NB4 (cell line): ENCODE results near the gene BBS12.

Experiments
- DNase-seq: peaks from one replicate; pipeline ENCODE4 v3.0.0; 2010; ENCODE audit warnings: low read depth
- H3K4me3 ChIP-seq: one replicate; pipeline ENCODE4 v1.5.1; 2011; ENCODE audit warnings: mild to moderate bottlenecking, low read depth, low read length, moderate library complexity
- MYC ChIP-seq: IDR thresholded peaks from 2 replicates; pipeline ENCODE4 v1.6.1; 2011; ENCODE audit warnings: low read depth, low read length
- POLR2A ChIP-seq: IDR thresholded peaks from 2 replicates; pipeline ENCODE4 v1.6.1; 2011; ENCODE audit warnings: mild to moderate bottlenecking; ENCODE audit not compliant: insufficient read length; ENCODE audit errors: extremely low read depth
- TF ChIP-seq, protein P1 (sequence below): IDR thresholded peaks from one replicate; pipeline ENCODE4 v1.5.1; 2012; ENCODE audit warnings: low read depth, low read length
- TF ChIP-seq, protein P2 (sequence below): IDR thresholded peaks from 2 replicates; pipeline ENCODE4 v1.6.1; 2011; ENCODE audit warnings: low read depth, low read length

Gene BBS12

DNA sequence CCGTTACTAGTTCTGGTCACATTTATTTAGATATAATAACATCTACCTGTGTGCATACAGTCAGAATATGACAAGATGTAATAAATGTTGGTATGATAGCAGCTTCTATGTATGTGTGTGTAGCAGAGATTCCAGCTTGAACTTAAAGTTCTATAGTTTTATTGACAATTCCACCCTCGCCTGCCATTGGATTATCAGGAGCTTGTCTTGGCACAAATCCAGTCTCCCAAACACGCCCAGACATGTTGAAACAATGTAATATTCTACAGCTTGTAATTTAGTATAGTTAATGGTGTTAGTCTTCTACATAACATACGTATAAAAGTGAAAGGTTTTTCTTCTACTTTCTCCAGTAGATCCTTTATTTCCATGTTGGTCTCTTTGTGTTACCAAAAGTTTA is 44.4 kb downstream of the BBS12 start:
- no peak for DNase-seq
- TF ChIP-seq, protein P1, sequence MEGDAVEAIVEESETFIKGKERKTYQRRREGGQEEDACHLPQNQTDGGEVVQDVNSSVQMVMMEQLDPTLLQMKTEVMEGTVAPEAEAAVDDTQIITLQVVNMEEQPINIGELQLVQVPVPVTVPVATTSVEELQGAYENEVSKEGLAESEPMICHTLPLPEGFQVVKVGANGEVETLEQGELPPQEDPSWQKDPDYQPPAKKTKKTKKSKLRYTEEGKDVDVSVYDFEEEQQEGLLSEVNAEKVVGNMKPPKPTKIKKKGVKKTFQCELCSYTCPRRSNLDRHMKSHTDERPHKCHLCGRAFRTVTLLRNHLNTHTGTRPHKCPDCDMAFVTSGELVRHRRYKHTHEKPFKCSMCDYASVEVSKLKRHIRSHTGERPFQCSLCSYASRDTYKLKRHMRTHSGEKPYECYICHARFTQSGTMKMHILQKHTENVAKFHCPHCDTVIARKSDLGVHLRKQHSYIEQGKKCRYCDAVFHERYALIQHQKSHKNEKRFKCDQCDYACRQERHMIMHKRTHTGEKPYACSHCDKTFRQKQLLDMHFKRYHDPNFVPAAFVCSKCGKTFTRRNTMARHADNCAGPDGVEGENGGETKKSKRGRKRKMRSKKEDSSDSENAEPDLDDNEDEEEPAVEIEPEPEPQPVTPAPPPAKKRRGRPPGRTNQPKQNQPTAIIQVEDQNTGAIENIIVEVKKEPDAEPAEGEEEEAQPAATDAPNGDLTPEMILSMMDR = no peak
- TF ChIP-seq MYC = no peak
- TF ChIP-seq POLR2A = no peak
- TF ChIP-seq, protein P2, sequence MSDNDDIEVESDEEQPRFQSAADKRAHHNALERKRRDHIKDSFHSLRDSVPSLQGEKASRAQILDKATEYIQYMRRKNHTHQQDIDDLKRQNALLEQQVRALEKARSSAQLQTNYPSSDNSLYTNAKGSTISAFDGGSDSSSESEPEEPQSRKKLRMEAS = no peak
- H3K4me3 ChIP-seq = no peak overlapping the region

DNA sequence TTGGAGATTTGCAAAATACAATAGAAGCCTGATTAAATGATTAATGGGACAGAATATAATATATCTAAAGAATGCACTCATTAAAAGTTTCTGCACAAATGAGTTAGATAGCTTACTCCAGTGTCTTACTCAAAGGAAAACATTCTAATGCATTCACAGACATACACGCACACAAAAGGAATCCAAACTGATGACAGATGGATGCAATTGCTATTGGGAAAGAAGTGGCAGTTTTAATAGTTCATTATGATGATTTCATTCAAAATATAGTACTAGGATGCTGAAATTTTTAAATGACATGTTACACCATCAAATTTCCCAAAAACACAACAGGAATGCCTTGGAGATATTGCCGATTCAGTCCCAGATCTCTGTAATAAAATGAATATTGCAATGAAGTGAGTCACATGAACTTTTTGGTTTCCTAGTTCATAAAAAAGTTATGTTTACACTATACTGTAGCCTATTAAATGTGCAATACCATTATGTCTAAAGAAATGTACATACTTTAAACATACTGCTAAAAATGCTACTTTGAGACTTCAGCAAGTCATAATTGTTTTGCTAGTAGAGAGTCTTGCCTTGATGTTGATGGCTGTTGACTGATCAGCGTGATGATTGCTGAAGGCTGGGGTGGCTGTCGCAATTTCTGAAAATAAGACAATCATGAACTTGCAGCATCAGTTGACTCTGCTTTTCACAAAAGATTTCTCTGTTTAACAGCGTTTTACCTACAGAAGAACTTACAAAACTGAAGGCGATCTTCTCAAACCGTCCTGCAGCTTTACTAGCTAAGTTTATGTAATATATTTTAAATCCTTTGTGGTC is 45.6 kb downstream of the BBS12 start:
- TF ChIP-seq POLR2A (no peak), MYC (no peak)
- TF ChIP-seq, protein P1 = no peak
- TF ChIP-seq, protein P2 = no peak
- H3K4me3 ChIP-seq = no peak overlapping the region
- DNase-seq = no peak

DNA sequence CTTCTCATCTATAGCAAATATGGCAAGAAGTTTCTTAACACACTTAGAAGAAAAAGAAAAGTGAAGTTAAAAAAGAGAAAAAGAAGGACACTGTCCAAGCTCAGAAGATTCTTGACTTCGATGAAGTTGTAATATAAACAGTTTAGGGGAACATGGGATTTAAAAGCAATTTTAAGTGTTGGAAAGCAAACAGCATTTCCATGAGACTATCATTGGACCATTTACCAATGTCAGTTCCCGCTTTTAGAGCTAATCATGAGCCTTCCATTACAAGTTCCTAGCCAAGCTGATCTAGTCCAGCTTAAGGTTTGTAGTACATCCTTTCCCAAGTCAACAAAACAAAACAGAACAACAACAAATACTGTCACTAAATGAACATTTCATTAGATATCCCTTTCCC is 49.0 kb downstream of the BBS12 start:
- no peak overlapping the region for H3K4me3 ChIP-seq
- TF ChIP-seq POLR2A = no peak
- TF ChIP-seq, protein P1 = no peak
- DNase-seq = no peak

DNA sequence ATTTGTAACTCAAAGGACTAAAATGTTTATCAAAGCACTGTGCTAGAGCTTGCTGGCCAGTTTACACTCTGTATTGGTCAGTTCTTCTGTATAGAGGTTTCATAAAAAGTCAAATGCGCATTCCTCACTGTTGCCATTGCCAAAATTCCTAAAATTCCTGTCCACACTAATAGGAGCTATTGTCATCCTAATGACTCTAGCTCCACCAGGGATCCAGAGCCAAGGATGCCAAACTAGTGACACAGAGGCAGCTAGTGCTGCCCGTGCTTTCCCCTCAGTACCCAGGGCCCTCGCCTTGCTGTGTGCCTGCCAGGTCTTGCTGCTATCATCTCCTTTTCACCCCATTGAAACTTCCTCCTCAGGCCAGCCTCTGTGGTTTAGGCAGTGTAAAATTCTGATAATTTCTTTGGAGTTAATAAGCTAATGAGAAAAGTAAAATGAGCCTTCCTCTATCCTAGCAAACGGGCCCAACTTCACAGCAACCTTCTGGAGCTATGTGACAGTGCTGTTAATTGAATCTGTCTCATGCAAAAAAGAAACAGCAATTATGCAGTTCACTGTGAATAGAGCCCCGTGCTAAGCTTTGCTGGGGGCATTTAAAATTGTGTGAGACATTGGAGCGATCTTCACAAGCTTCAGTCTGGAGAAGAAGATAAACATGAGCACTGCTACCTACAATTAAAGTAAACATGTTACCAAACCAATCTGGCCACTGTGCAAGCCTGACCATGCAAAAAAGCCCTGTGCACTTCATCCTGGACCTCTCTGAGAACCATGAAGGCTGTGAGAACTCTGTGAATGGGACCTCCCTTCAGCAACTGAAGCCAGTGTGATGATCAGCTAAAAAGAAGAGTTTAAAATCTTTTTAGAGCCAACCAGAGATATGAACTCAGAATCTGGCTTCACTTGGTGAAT is 51.1 kb downstream of the BBS12 start:
- no peak for TF ChIP-seq MYC
- TF ChIP-seq, protein P2 = no peak
- TF ChIP-seq POLR2A = no peak
- TF ChIP-seq, protein P1 = no peak
- H3K4me3 ChIP-seq = no peak overlapping the region
- no peak for DNase-seq

DNA sequence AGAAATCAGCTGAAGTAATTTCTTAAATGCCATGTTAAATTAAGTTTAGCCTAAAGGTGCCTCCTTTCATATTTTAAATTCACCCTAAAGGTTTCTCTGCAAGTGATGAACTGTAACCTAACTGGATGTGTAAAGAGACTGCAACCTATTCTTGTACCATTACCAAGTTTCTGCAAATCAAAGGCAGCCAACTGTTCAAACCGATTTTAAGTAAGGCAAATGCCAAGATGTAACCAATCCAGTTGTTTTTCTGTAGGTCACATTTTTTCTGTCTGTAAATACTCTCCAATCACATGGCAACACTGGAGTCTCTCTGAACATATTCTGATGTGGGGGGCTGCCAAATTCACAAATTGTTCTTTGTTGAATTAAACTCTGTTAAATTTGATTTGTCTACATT is 51.8 kb downstream of the BBS12 start:
- H3K4me3 ChIP-seq = no peak overlapping the region
- TF ChIP-seq MYC (no peak), POLR2A (no peak)
- TF ChIP-seq, protein P2 = no peak
- TF ChIP-seq, protein P1 = no peak
- no peak for DNase-seq
